Ascending aorta (tissue), 2 donors: Measurements from ENCODE around the gene TP53I13. TPM values are rescaled to one million over a fixed set of nuclear protein-coding genes. Genes with fewer than 3 reads are reported as not detected.

ENCODE experiments used
- DNase-seq, 2 donors: peaks; one replicate each; pipeline ENCODE4 v3.0.0-alpha.2; 2019; ENCODE audit warnings: low spot score in 2 of 2
- H3K27ac ChIP-seq, 2 donors: fragments of 200-600 bp; sonication (generic); one replicate each; pipeline ENCODE4 v1.5.1; 2016 to 2017; ENCODE audit warnings: mild to moderate bottlenecking in 1 of 2
- H3K27me3 ChIP-seq: fragments of 200-600 bp; sonication (generic); one replicate; pipeline ENCODE4 v1.5.1; 2017
- H3K36me3 ChIP-seq, 2 donors: fragments of 200-600 bp; sonication (generic); one replicate each; pipeline ENCODE4 v1.5.1; 2016
- H3K4me1 ChIP-seq, 2 donors: fragments of 200-600 bp; sonication (generic); one replicate each; pipeline ENCODE4 v1.5.1; 2016 to 2017; ENCODE audit warnings: mild to moderate bottlenecking in 1 of 2
- H3K4me3 ChIP-seq, 2 donors: fragments of 200-600 bp; sonication (generic); one replicate each; pipeline ENCODE4 v1.5.1; 2016 to 2017; ENCODE audit warnings: mild to moderate bottlenecking in 1 of 2
- H3K9me3 ChIP-seq, 2 donors: fragments of 200-600 bp; sonication (generic); one replicate each; pipeline ENCODE4 v1.5.1; 2016
- CTCF ChIP-seq, 3 experiments: fragments of 200-600 bp in 2 of 3; fragments of 450-650 bp in 1 of 3; sonication (generic) in 2 of 3; IDR thresholded peaks; one replicate each; pipeline ENCODE4 v1.5.1; 2016 to 2019; ENCODE audit warnings: antibody characterized with exemption in 3 of 3, mild to moderate bottlenecking in 1 of 3, moderate library complexity in 1 of 3
- intact Hi-C: fragments of 100-400 bp; cut with DNase I; formaldehyde crosslinking; loops from one replicate; pipeline ENCODE4 v1.15.1; 2023
- total RNA-seq: library from RNA; depleted of rRNA; stranded (reverse); fragments of >200 nt; gene quantifications from one replicate; pipeline ENCODE4 v1.1.0, GENCODE V29; 2016

Gene TP53I13
- total RNA-seq, 1 donor from 2014 or later = 93.7 TPM

GRCh38 chr17:29577001-29577370, 8.5 kb downstream of the TP53I13 start:
- no peaks in the 10 kb centered on the region for H3K9me3 ChIP-seq
- no peaks in the 10 kb centered on the region for H3K27me3 ChIP-seq
- no peak for TF ChIP-seq CTCF (IDR thresholded peaks at IDR 0.05)
- H3K36me3 ChIP-seq = peaks cover 47 to 65% of the 10 kb centered on the region in 2 donors
- peak in 1 of 2 donors; percentile 54 for DNase-seq
- H3K27ac ChIP-seq = peak overlapping the region; percentile 25 to 49
- intact Hi-C loops = no loop called here
- peaks cover 10 to 14% of the 10 kb centered on the region in 2 donors for H3K4me1 ChIP-seq
- H3K4me3 ChIP-seq = no peak overlapping the region

GRCh38 chr17:29577385-29578211, 9.1 kb downstream of the TP53I13 start:
- Histone ChIP-seq H3K27me3 (no peaks in the 10 kb centered on the region), H3K9me3 (no peaks in the 10 kb centered on the region), H3K36me3 (peaks cover 47 to 71% of the 10 kb centered on the region in 2 donors), H3K4me1 (peaks cover 4 to 8% of the 10 kb centered on the region in 2 donors), H3K27ac (peak overlapping the region; percentile 25 to 49), H3K4me3 (no peak overlapping the region)
- DNase-seq = peak in 1 of 2 donors; percentile 72
- no peak for TF ChIP-seq CTCF (IDR thresholded peaks at IDR 0.05)
- intact Hi-C loops = no loop called here

GRCh38 chr17:29578626-29579485, 10.4 kb downstream of the TP53I13 start:
- Histone ChIP-seq H3K9me3 (no peaks in the 10 kb centered on the region), H3K4me3 (no peak overlapping the region), H3K27ac (peak overlapping the region in 1 of 2 donors; percentile 49), H3K27me3 (no peaks in the 10 kb centered on the region), H3K36me3 (peaks cover 45 to 71% of the 10 kb centered on the region in 2 donors), H3K4me1 (peaks cover 4 to 7% of the 10 kb centered on the region in 2 donors)
- no peak for TF ChIP-seq CTCF (IDR thresholded peaks at IDR 0.05)
- no peak for DNase-seq
- intact Hi-C loops = no loop called here

- peak in 1 of 2 donors; percentile 91 for DNase-seq
- Histone ChIP-seq H3K27me3 (no peaks in the 10 kb centered on the region), H3K9me3 (no peaks in the 10 kb centered on the region), H3K4me1 (peaks cover 4 to 7% of the 10 kb centered on the region in 2 donors), H3K36me3 (peaks cover 38 to 58% of the 10 kb centered on the region in 2 donors), H3K4me3 (no peak overlapping the region), H3K27ac (no peak overlapping the region)
- intact Hi-C loops = loop anchor here (1.0 kb wide), 4 partner anchors 11 to 199 kb away; no protein-coding TSS in a partner anchor
- peak; percentile 88 to 93 (median 88) for TF ChIP-seq CTCF (IDR thresholded peaks at IDR 0.05)
Observed at GRCh38 chr17:29579866-29580771, 11.6 kb downstream of the TP53I13 start.
